Upper lobe of left lung (tissue), 4 donors: ENCODE results near the gene CUL9.

ENCODE experiments used
- POLR2A ChIP-seq, 4 donors: fragments of 450-650 bp; IDR thresholded peaks; one replicate each; pipeline ENCODE4 v1.5.1; 2016 to 2017; ENCODE audit warnings: antibody characterized with exemption in 4 of 4, mild to moderate bottlenecking in 2 of 4
- POLR2AphosphoS5 ChIP-seq, 2 donors: sonication (generic); formaldehyde crosslinking; IDR thresholded peaks; one replicate each; pipeline ENCODE4 v1.5.1; 2017; ENCODE audit warnings: antibody characterized with exemption in 2 of 2
- TF ChIP-seq, protein P1 (sequence below), 6 experiments: fragments of 450-650 bp in 4 of 6; fragments of 200-600 bp in 2 of 6; sonication (generic) in 2 of 6; IDR thresholded peaks; one replicate each; pipeline ENCODE4 v1.5.1; 2016 to 2019; ENCODE audit warnings: antibody characterized with exemption in 6 of 6

DNA sequence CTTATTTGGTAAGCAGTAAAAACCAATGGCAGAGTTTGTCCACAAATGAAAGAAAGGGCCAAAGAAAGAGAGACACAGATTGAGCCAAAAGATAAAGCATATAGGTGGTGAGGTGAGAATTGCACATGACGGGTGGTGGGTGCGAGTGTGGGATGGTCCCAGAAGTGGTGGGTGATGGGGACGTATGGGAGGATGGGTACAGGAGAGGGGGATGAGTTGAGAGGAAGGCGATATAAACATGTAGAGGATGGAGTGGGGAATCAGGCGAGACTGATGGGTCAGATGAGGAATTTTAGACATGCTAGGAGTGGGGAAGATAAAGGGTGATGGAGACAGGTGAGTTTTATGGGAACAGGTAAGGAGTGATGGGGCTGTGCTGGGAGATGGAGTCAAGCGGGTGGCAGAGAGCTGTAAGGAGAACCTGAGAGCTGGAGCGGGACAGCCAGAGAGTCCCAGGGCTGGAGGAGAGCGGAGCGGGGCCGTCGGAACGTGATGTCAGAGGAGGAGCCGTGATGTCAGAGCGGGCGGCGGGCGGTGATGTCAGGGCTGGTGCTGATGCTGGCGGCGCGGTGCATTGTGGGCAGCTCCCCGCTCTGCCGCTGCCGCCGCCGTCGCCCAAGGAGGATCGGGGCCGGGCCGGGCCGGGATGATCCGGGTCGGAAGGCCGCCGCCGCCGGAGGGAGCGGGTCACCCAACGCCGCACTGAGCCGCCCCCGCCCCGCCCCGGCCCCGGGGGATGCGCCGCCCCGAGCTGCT, 61.1 kb downstream of the CUL9 start, which contains the start of gene TTBK1:
- TF ChIP-seq, protein P1, sequence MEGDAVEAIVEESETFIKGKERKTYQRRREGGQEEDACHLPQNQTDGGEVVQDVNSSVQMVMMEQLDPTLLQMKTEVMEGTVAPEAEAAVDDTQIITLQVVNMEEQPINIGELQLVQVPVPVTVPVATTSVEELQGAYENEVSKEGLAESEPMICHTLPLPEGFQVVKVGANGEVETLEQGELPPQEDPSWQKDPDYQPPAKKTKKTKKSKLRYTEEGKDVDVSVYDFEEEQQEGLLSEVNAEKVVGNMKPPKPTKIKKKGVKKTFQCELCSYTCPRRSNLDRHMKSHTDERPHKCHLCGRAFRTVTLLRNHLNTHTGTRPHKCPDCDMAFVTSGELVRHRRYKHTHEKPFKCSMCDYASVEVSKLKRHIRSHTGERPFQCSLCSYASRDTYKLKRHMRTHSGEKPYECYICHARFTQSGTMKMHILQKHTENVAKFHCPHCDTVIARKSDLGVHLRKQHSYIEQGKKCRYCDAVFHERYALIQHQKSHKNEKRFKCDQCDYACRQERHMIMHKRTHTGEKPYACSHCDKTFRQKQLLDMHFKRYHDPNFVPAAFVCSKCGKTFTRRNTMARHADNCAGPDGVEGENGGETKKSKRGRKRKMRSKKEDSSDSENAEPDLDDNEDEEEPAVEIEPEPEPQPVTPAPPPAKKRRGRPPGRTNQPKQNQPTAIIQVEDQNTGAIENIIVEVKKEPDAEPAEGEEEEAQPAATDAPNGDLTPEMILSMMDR (IDR thresholded peaks at IDR 0.05) = no peak
- TF ChIP-seq POLR2AphosphoS5 (IDR thresholded peaks at IDR 0.05) (no peak), POLR2A (IDR thresholded peaks at IDR 0.05) (no peak)
